Mammary epithelial cell (primary cell): ENCODE results near the gene IBTK.
A peak's percentile ranks its signal among the peaks of the same experiment; 100 is the strongest.

Source experiments
- CTCF ChIP-seq, 2 donors: IDR thresholded peaks in 1 of 2; conservative IDR thresholded peaks in 1 of 2; 2 replicates each; pipeline ENCODE4 v1.5.1; 2011 to 2012; ENCODE audit warnings: inconsistent platforms in 2 of 2, low read length in 2 of 2, mild to moderate bottlenecking in 2 of 2, control low read depth in 1 of 2, low read depth in 1 of 2; ENCODE audit not compliant: insufficient read depth in 1 of 2; ENCODE audit errors: extremely low read depth in 1 of 2
- EZH2 ChIP-seq: IDR thresholded peaks from 2 replicates; pipeline ENCODE4 v1.6.1; 2012; ENCODE audit warnings: low read length, inconsistent platforms, borderline replicate concordance

- TF ChIP-seq CTCF (conservative IDR thresholded peaks at IDR 0.05 in 1 of 2, IDR thresholded peaks at IDR 0.05 in 1 of 2; ENCODE audit: extremely low read depth in 1 of 2, insufficient read depth in 1 of 2, low read depth in 1 of 2, low read length in 2 of 2): peak; percentile 43 to 51
- no peak for TF ChIP-seq EZH2
Measured at GRCh38 chr6:82251942-82252341, 4.4 kb upstream of the IBTK start.
